ENCODE data around the gene PRX. TPM values are rescaled to one million over a fixed set of nuclear protein-coding genes. Genes with fewer than 3 reads are reported as not detected.
A peak's percentile ranks its signal among the peaks of the same experiment; 100 is the strongest.

PRX gene
- total and polyA plus RNA-seq, 2 experiments from 2014 or later: 4.2 TPM

- TF ChIP-seq REST (IDR thresholded peaks at IDR 0.05; ENCODE audit: unreplicated experiment) (no peak), EZH2phosphoT487 (IDR thresholded peaks at IDR 0.05; ENCODE audit: unreplicated experiment) (no peak), POLR2AphosphoS5 (IDR thresholded peaks at IDR 0.05; ENCODE audit: low read depth) (no peak)
- TF ChIP-seq, protein P1, sequence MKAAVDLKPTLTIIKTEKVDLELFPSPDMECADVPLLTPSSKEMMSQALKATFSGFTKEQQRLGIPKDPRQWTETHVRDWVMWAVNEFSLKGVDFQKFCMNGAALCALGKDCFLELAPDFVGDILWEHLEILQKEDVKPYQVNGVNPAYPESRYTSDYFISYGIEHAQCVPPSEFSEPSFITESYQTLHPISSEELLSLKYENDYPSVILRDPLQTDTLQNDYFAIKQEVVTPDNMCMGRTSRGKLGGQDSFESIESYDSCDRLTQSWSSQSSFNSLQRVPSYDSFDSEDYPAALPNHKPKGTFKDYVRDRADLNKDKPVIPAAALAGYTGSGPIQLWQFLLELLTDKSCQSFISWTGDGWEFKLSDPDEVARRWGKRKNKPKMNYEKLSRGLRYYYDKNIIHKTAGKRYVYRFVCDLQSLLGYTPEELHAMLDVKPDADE (IDR thresholded peaks at IDR 0.05): no peak
Measured at GRCh38 chr19:40458597-40458974, 45.4 kb upstream of the PRX start (continued).

DNA sequence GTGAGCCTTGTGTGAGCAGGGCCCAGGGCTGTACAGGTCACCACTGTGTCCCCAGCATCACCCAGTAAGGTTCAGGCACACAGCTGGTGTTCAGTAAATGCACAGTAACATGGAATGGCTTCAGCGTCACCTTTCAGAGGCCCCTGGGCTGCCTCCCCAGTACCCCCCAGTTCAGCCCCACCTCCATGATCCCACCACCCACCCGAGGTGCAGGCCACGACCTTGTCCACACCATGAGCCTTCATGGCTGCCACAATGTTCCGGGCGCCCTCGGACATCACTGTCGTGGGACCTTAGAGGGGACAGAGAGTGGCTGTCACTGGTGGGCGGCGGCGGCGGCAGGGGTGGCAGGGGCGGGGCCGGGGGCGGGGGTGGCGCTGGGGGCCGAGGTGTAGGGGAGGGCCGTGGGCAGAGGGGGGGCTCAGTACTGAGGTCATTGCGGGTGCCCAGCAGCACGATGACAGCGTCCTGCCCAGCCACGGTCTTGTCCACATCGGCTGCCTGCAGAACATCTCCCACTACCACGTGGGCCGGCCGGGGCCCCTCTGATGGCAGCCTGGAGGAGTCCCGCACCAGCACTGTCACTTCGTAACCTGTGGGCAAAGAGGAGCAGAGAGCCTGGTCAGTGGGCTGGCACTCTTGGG is 44.9 kb upstream of the PRX start:
- no peaks in the 10 kb centered on the region for H4K20me1 ChIP-seq (replicated peaks; ENCODE audit: insufficient read depth)
- Mint-ChIP-seq H3K27me3 (ENCODE audit: insufficient read depth, low read depth, poor library complexity) (peaks cover 9% of the 10 kb centered on the region), H3K27ac (peak overlapping the region; percentile 56; the same call in 1 of the 2 replicates), H3K4me3 (no peak overlapping the region), H3K36me3 (ENCODE audit: low read depth) (no peaks in the 10 kb centered on the region), H3K4me1 (peaks cover 2% of the 10 kb centered on the region; the same call in 1 of the 3 replicates), H3K9me3 (no peaks in the 10 kb centered on the region)
- no peaks in the 10 kb centered on the region for H3K27me3 ChIP-seq (ENCODE audit: insufficient read depth)
- H3K36me3 ChIP-seq (ENCODE audit: insufficient read depth): no peaks in the 10 kb centered on the region
- no peak overlapping the region for H3K4me2 ChIP-seq
- no peak overlapping the region for H3K27ac ChIP-seq (ENCODE audit: low read depth)
- no peak overlapping the region for H3K4me3 ChIP-seq
- no peaks in the 10 kb centered on the region for H3K9me2 ChIP-seq (ENCODE audit: insufficient read depth)
- no peaks in the 10 kb centered on the region for H3K4me1 ChIP-seq (ENCODE audit: insufficient read depth)
- no peaks in the 10 kb centered on the region for H3F3A ChIP-seq (replicated peaks; ENCODE audit: low read depth)
- no peaks in the 10 kb centered on the region for H3K79me2 ChIP-seq (replicated peaks; ENCODE audit: insufficient read depth)
- no peak overlapping the region for H2AFZ ChIP-seq
- no peak for TF ChIP-seq JUNB (IDR thresholded peaks at IDR 0.05; ENCODE audit: unreplicated experiment)
- no peak for TF ChIP-seq ZNF114 (CRISPR knock-in tag; IDR thresholded peaks at IDR 0.05)
- no peak for TF ChIP-seq CREB1 (CRISPR knock-in tag; IDR thresholded peaks at IDR 0.05; ENCODE audit: low read depth)
- no peak for TF ChIP-seq REST (IDR thresholded peaks at IDR 0.05; ENCODE audit: unreplicated experiment)
- TF ChIP-seq ZNF331 (CRISPR knock-in tag; IDR thresholded peaks at IDR 0.05; ENCODE audit: low read depth): no peak
- no peak for TF ChIP-seq POLR2AphosphoS5 (IDR thresholded peaks at IDR 0.05; ENCODE audit: low read depth)
- TF ChIP-seq, protein P1 (IDR thresholded peaks at IDR 0.05): no peak
- TF ChIP-seq, protein P2, sequence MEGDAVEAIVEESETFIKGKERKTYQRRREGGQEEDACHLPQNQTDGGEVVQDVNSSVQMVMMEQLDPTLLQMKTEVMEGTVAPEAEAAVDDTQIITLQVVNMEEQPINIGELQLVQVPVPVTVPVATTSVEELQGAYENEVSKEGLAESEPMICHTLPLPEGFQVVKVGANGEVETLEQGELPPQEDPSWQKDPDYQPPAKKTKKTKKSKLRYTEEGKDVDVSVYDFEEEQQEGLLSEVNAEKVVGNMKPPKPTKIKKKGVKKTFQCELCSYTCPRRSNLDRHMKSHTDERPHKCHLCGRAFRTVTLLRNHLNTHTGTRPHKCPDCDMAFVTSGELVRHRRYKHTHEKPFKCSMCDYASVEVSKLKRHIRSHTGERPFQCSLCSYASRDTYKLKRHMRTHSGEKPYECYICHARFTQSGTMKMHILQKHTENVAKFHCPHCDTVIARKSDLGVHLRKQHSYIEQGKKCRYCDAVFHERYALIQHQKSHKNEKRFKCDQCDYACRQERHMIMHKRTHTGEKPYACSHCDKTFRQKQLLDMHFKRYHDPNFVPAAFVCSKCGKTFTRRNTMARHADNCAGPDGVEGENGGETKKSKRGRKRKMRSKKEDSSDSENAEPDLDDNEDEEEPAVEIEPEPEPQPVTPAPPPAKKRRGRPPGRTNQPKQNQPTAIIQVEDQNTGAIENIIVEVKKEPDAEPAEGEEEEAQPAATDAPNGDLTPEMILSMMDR (conservative IDR thresholded peaks at IDR 0.05; ENCODE audit: low read depth in 2 of 2): no peak
- TF ChIP-seq EZH2 (IDR thresholded peaks at IDR 0.05; ENCODE audit: low read depth, unreplicated experiment): no peak
- no peak for TF ChIP-seq NANOG (IDR thresholded peaks at IDR 0.05; ENCODE audit: borderline replicate concordance)
- DNase-seq (ENCODE audit: low spot score) (no peak), ATAC-seq (no peak)
